GM23338 (cell line): ENCODE measurements around the gene CNOT1. TPM values are rescaled to one million over a fixed set of nuclear protein-coding genes. Genes with fewer than 3 reads are reported as not detected.

Source experiments
- ATAC-seq: fragments of 200-7000 bp; cut with Tn5 transposase; 3 replicates; pipeline ENCODE4 v1.9.1; 2020
- DNase-seq: peaks from one replicate; pipeline ENCODE4 v3.0.0-alpha.2; 2015; ENCODE audit warnings: low spot score
- H2AFZ ChIP-seq: fragments of 200-600 bp; sonication (generic); 2 replicates; pipeline ENCODE4 v1.8.0; 2016; ENCODE audit warnings: antibody characterized with exemption, mild to moderate bottlenecking, moderate library complexity
- H3F3A ChIP-seq: fragments of 200-600 bp; sonication (generic); replicated peaks from 2 replicates; pipeline ENCODE4 v1.8.0; 2017; ENCODE audit warnings: antibody characterized with exemption, mixed run types, low read depth
- H3K27ac ChIP-seq: fragments of 200-600 bp; sonication (generic); 2 replicates; pipeline ENCODE4 v1.6.1; 2016; ENCODE audit warnings: low read depth
- H3K27me3 ChIP-seq: fragments of 200-600 bp; sonication (generic); 2 replicates; pipeline ENCODE4 v1.8.0; 2016; ENCODE audit warnings: mild to moderate bottlenecking, mixed run types, moderate library complexity; ENCODE audit not compliant: insufficient read depth
- H3K36me3 ChIP-seq: fragments of 200-600 bp; sonication (generic); 2 replicates; pipeline ENCODE4 v1.8.0; 2016; ENCODE audit warnings: mild to moderate bottlenecking; ENCODE audit not compliant: insufficient read depth
- H3K4me1 ChIP-seq: fragments of 200-600 bp; sonication (generic); 2 replicates; pipeline ENCODE4 v1.8.0; 2016; ENCODE audit warnings: mild to moderate bottlenecking, moderate library complexity; ENCODE audit not compliant: insufficient read depth
- H3K4me2 ChIP-seq: fragments of 200-600 bp; sonication (generic); 2 replicates; pipeline ENCODE4 v1.7.1; 2017; ENCODE audit warnings: mixed run types
- H3K4me3 ChIP-seq: fragments of 200-600 bp; sonication (generic); 2 replicates; pipeline ENCODE4 v1.6.1; 2016; ENCODE audit warnings: mixed run types
- H3K79me2 ChIP-seq: fragments of 200-600 bp; sonication (generic); replicated peaks from 2 replicates; pipeline ENCODE4 v1.8.0; 2017; ENCODE audit warnings: mild to moderate bottlenecking; ENCODE audit not compliant: insufficient read depth
- H3K9me2 ChIP-seq: fragments of 200-600 bp; sonication (generic); 2 replicates; pipeline ENCODE4 v1.8.0; 2017; ENCODE audit not compliant: insufficient read depth
- H4K20me1 ChIP-seq: fragments of 200-600 bp; sonication (generic); replicated peaks from 2 replicates; pipeline ENCODE4 v1.8.0; 2017; ENCODE audit warnings: mild to moderate bottlenecking; ENCODE audit not compliant: insufficient read depth
- H3K27ac Mint-ChIP-seq: 2 replicates; pipeline ENCODE4 v1.8.0; 2020; ENCODE audit warnings: inconsistent platforms, mild to moderate bottlenecking, moderate library complexity, mixed read lengths
- H3K27me3 Mint-ChIP-seq: 3 replicates; pipeline ENCODE4 v1.8.0; 2022; ENCODE audit warnings: low read depth, mild to moderate bottlenecking, moderate library complexity, mixed read lengths, inconsistent platforms; ENCODE audit not compliant: insufficient read depth, poor library complexity
- H3K36me3 Mint-ChIP-seq: 3 replicates; pipeline ENCODE4 v1.8.0; 2021; ENCODE audit warnings: low read depth, mild to moderate bottlenecking, inconsistent platforms, moderate library complexity, mixed read lengths
- H3K4me1 Mint-ChIP-seq: 3 replicates; pipeline ENCODE4 v1.8.0; 2020; ENCODE audit warnings: mild to moderate bottlenecking, inconsistent platforms, mixed read lengths
- H3K4me3 Mint-ChIP-seq: 3 replicates; pipeline ENCODE4 v1.8.0; 2021; ENCODE audit warnings: moderate library complexity, mild to moderate bottlenecking, inconsistent platforms, mixed read lengths
- H3K9me3 Mint-ChIP-seq: 3 replicates; pipeline ENCODE4 v1.8.0; 2020; ENCODE audit warnings: moderate library complexity, mild to moderate bottlenecking, inconsistent platforms, mixed read lengths
- CTCF ChIP-seq, 2 experiments: fragments of 200-600 bp in 1 of 2; sonication (generic) in 1 of 2; conservative IDR thresholded peaks; 2 replicates each; pipeline versions ENCODE4 v1.5.1 to v1.6.1; 2016 to 2017; ENCODE audit warnings: antibody characterized with exemption in 2 of 2, low read depth in 2 of 2, mild to moderate bottlenecking in 2 of 2, moderate library complexity in 1 of 2
- ETS1 ChIP-seq: IDR thresholded peaks from 2 replicates; pipeline ENCODE4 v1.6.1; 2016; ENCODE audit warnings: antibody characterized with exemption
- EZH2phosphoT487 ChIP-seq: fragments of 200-600 bp; sonication (generic); IDR thresholded peaks from one replicate; pipeline ENCODE4 v1.8.1; 2018; ENCODE audit warnings: antibody characterized with exemption; ENCODE audit not compliant: unreplicated experiment
- JUNB ChIP-seq: IDR thresholded peaks from one replicate; pipeline ENCODE4 v1.6.1; 2016; ENCODE audit warnings: antibody characterized with exemption; ENCODE audit not compliant: unreplicated experiment
- NANOG ChIP-seq: IDR thresholded peaks from 2 replicates; pipeline ENCODE4 v1.6.1; 2016; ENCODE audit warnings: antibody characterized with exemption, borderline replicate concordance
- POLR2AphosphoS5 ChIP-seq: IDR thresholded peaks from 2 replicates; pipeline ENCODE4 v1.6.1; 2016; ENCODE audit warnings: antibody characterized with exemption, low read depth
- REST ChIP-seq: IDR thresholded peaks from one replicate; pipeline ENCODE4 v1.6.1; 2018; ENCODE audit warnings: antibody characterized with exemption; ENCODE audit not compliant: unreplicated experiment
- STAT1 ChIP-seq: IDR thresholded peaks from one replicate; pipeline ENCODE4 v1.6.1; 2016; ENCODE audit warnings: antibody characterized with exemption; ENCODE audit not compliant: unreplicated experiment
- ZNF114 ChIP-seq: fragments of 250-450 bp; sonication (Bioruptor Pico); IDR thresholded peaks from 2 replicates; pipeline ENCODE4 v1.5.0; 2020; ENCODE audit warnings: mild to moderate bottlenecking, moderate library complexity
- ZNF331 ChIP-seq: fragments of 250-450 bp; sonication (Bioruptor Pico); IDR thresholded peaks from 2 replicates; pipeline ENCODE4 v1.5.0; 2020; ENCODE audit warnings: low read depth, mild to moderate bottlenecking, moderate library complexity
- polyA plus RNA-seq: library from polyadenylated mRNA; unstranded; fragments of >200 nt; fragmentation: Nextera tagmentation; extraction: Ambion mirVana; gene quantifications from 2 replicates; pipeline ENCODE4 v1.2.1, GENCODE V29; 2016
- total RNA-seq: library from RNA; depleted of rRNA; stranded (reverse); fragments of >200 nt; shearing (Covaris generic); gene quantifications from 2 replicates; pipeline ENCODE4 v1.2.3, GENCODE V29; 2014

CNOT1 gene
- total and polyA plus RNA-seq, 2 experiments from 2014 or later: 59.2 to 298 TPM

GRCh38 chr16:58475091-58475619, 154.5 kb downstream of the CNOT1 start:
- H3K79me2 ChIP-seq: no peaks in the 10 kb centered on the region
- DNase-seq (no peak), ATAC-seq (no peak)
- H3K27me3 ChIP-seq: no peaks in the 10 kb centered on the region
- no peak overlapping the region for H2AFZ ChIP-seq
- H3K27me3 Mint-ChIP-seq: peaks cover 14% of the 10 kb centered on the region
- no peaks in the 10 kb centered on the region for H3K36me3 Mint-ChIP-seq
- no peaks in the 10 kb centered on the region for H3F3A ChIP-seq
- no peak overlapping the region for H3K27ac Mint-ChIP-seq
- H3K4me3 Mint-ChIP-seq: no peak overlapping the region
- peaks cover 14% of the 10 kb centered on the region for H3K4me1 ChIP-seq
- no peak overlapping the region for H3K27ac ChIP-seq
- H3K4me2 ChIP-seq: no peak overlapping the region
- H4K20me1 ChIP-seq: no peaks in the 10 kb centered on the region
- TF ChIP-seq CTCF (conservative IDR thresholded peaks at IDR 0.05; ENCODE audit: low read depth in 2 of 2): no peak
- TF ChIP-seq REST: no peak
- TF ChIP-seq POLR2AphosphoS5: no peak
- TF ChIP-seq ETS1: no peak
- no peak for TF ChIP-seq STAT1
- no peak for TF ChIP-seq JUNB
- no peak for TF ChIP-seq EZH2phosphoT487
- TF ChIP-seq ZNF331 (CRISPR knock-in tag): no peak
- no peaks in the 10 kb centered on the region for H3K36me3 ChIP-seq
- no peaks in the 10 kb centered on the region for H3K9me3 Mint-ChIP-seq
- no peaks in the 10 kb centered on the region for H3K9me2 ChIP-seq
- H3K4me3 ChIP-seq: no peak overlapping the region
- peaks cover 17% of the 10 kb centered on the region for H3K4me1 Mint-ChIP-seq

GRCh38 chr16:58474296-58474695, 155.3 kb downstream of the CNOT1 start:
- Mint-ChIP-seq H3K4me1 (peaks cover 17% of the 10 kb centered on the region), H3K9me3 (no peaks in the 10 kb centered on the region), H3K27ac (peak overlapping the region; percentile 2; the same call in 1 of the 2 replicates), H3K27me3 (peaks cover 15% of the 10 kb centered on the region), H3K4me3 (no peak overlapping the region; the same call in 2 of the 3 replicates), H3K36me3 (no peaks in the 10 kb centered on the region)
- Histone ChIP-seq H3K79me2 (no peaks in the 10 kb centered on the region), H3F3A (no peaks in the 10 kb centered on the region), H3K4me1 (peaks cover 14% of the 10 kb centered on the region), H3K4me2 (peak overlapping the region; percentile 64; the same call in 1 of the 2 replicates), H3K4me3 (no peak overlapping the region), H2AFZ (no peak overlapping the region), H4K20me1 (no peaks in the 10 kb centered on the region), H3K27me3 (no peaks in the 10 kb centered on the region), H3K27ac (no peak overlapping the region), H3K36me3 (no peaks in the 10 kb centered on the region), H3K9me2 (no peaks in the 10 kb centered on the region)
- DNase-seq (no peak), ATAC-seq (no peak)
- TF ChIP-seq JUNB: no peak
- no peak for TF ChIP-seq ZNF114 (CRISPR knock-in tag)
- TF ChIP-seq NANOG: no peak
- no peak for TF ChIP-seq EZH2phosphoT487
